K562 (cell line): ENCODE measurements around the gene GADL1. TPM values are rescaled to one million over a fixed set of nuclear protein-coding genes. Genes with fewer than 3 reads are reported as not detected.
A peak's percentile ranks its signal among the peaks of the same experiment; 100 is the strongest.

Experiments used
- ATAC-seq: fragments of 200-7000 bp; cut with Tn5 transposase; 3 replicates; pipeline ENCODE4 v1.9.1; 2020; ENCODE audit warnings: moderate library complexity
- BruUV-seq: library from RNA; stranded (reverse); fragments of 400-500 nt; replicated peaks from 2 replicates; lab custom pipeline; 2021; lab: Mats Ljungman, UMichigan
- CTCF ChIA-PET: fragments of 300-600 bp; formaldehyde crosslinking; extraction: SDS; loops from one replicate; lab custom pipeline; 2021; ENCODE audit warnings: low intra/inter-chr PET ratio; lab: Yijun Ruan, JAX
- POLR2A ChIA-PET: fragments of 300-600, 350-650 bp; sonication (Branson Sonifier 250); formaldehyde crosslinking; extraction: SDS; loops from one replicate; lab custom pipeline; 2021; ENCODE audit warnings: antibody characterized with exemption, inconsistent platforms; lab: Yijun Ruan, JAX
- DNase-seq, 4 experiments: peaks; one replicate each; pipeline versions ENCODE4 v3.0.0 to v3.0.0-alpha.2; 2011 to 2018; ENCODE audit warnings: low spot score in 3 of 4, mixed read lengths in 3 of 4; ENCODE audit errors: extremely low read depth in 1 of 4
- FAIRE-seq: peaks from 2 replicates; lab custom pipeline; 2011; peaks lifted over from hg19 to GRCh38; lab: Jason Lieb, UNC
- H2AFZ ChIP-seq: 2 replicates; pipeline ENCODE4 v1.6.0; 2011; ENCODE audit warnings: low read depth, low read length, control low read depth, inconsistent platforms
- H3K27ac ChIP-seq: fragments of 200-600 bp; 3 replicates; pipeline ENCODE4 v1.8.0; 2011; ENCODE audit warnings: low read depth, mild to moderate bottlenecking, control low read depth, inconsistent platforms, low read length, moderate library complexity, mixed read lengths; ENCODE audit errors: extremely low read depth
- H3K27me3 ChIP-seq, 2 experiments: fragments of 300-600 bp in 1 of 2; 2 replicates in 1 of 2; 3 replicates in 1 of 2; pipeline versions ENCODE4 v1.6.0 to v1.8.0; 2011; ENCODE audit warnings: inconsistent platforms in 2 of 2, low read length in 2 of 2, mild to moderate bottlenecking in 1 of 2, mixed read lengths in 1 of 2, moderate library complexity in 1 of 2; ENCODE audit not compliant: control insufficient read depth in 2 of 2, insufficient read depth in 2 of 2
- H3K36me3 ChIP-seq: fragments of 300-600 bp; 3 replicates; pipeline ENCODE4 v1.8.0; 2011; ENCODE audit warnings: mild to moderate bottlenecking, low read length, inconsistent platforms; ENCODE audit not compliant: control insufficient read depth, insufficient read depth
- H3K4me1 ChIP-seq, 2 experiments: fragments of 200-600 bp in 1 of 2; replicated peaks in 1 of 2; 2 replicates in 1 of 2; 3 replicates in 1 of 2; pipeline versions ENCODE4 v1.5.1 to v1.8.0; 2011; ENCODE audit warnings: inconsistent platforms in 2 of 2, low read length in 2 of 2, mild to moderate bottlenecking in 1 of 2, mixed read lengths in 1 of 2, moderate library complexity in 1 of 2; ENCODE audit not compliant: control insufficient read depth in 2 of 2, insufficient read depth in 2 of 2
- H3K4me2 ChIP-seq: 2 replicates; pipeline ENCODE4 v1.6.1; 2011; ENCODE audit warnings: low read length, control low read depth, inconsistent platforms, mixed read lengths; ENCODE audit not compliant: insufficient read depth
- H3K4me3 ChIP-seq: fragments of 200-600 bp; sonication (generic), shearing (Covaris generic); 2 replicates; pipeline ENCODE4 v1.5.1; 2016; ENCODE audit warnings: control low read depth, inconsistent platforms
- H3K79me2 ChIP-seq: fragments of 200-600 bp; 3 replicates; pipeline ENCODE4 v1.8.0; 2011; ENCODE audit warnings: low read length, inconsistent platforms; ENCODE audit not compliant: control insufficient read depth, insufficient read depth
- H3K9ac ChIP-seq, 2 experiments: 2 replicates each; pipeline versions ENCODE4 v1.6.0 to v1.6.1; 2011; ENCODE audit warnings: low read depth in 2 of 2, low read length in 2 of 2, control low read depth in 1 of 2, inconsistent platforms in 1 of 2, mild to moderate bottlenecking in 1 of 2, mixed read lengths in 1 of 2; ENCODE audit not compliant: insufficient read depth in 1 of 2
- H3K9me1 ChIP-seq: one replicate; pipeline ENCODE4 v1.6.0; 2011; ENCODE audit warnings: inconsistent platforms, mild to moderate bottlenecking, low read length, moderate library complexity; ENCODE audit not compliant: control insufficient read depth, insufficient read depth
- H3K9me3 ChIP-seq: replicated peaks from 2 replicates; pipeline ENCODE4 v1.5.1; 2011; ENCODE audit warnings: low read depth, low read length, inconsistent platforms; ENCODE audit not compliant: control insufficient read depth, insufficient read depth
- H4K20me1 ChIP-seq: replicated peaks from 2 replicates; pipeline ENCODE4 v1.6.1; 2011; ENCODE audit warnings: low read length, inconsistent platforms, mixed read lengths; ENCODE audit not compliant: control insufficient read depth, insufficient read depth
- ARID1B ChIP-seq: fragments of 450-650 bp; IDR thresholded peaks from 2 replicates; pipeline ENCODE4 v1.6.1; 2016; ENCODE audit warnings: antibody characterized with exemption, mild to moderate bottlenecking, inconsistent platforms
- ARID2 ChIP-seq: fragments of 450-650 bp; IDR thresholded peaks from 2 replicates; pipeline ENCODE4 v1.6.1; 2017; ENCODE audit warnings: antibody characterized with exemption, mild to moderate bottlenecking
- BCL6 ChIP-seq: fragments of 250-450 bp; sonication (Bioruptor Pico); IDR thresholded peaks from 2 replicates; pipeline ENCODE4 v1.4.0; 2020
- ETV1 ChIP-seq: fragments of 450-650 bp; conservative IDR thresholded peaks from 2 replicates; pipeline ENCODE4 v1.6.1; 2016; ENCODE audit warnings: missing genetic modification characterization, control low read depth, low read depth, missing compliant biosample characterization
- NCOR1 ChIP-seq: fragments of 450-650 bp; IDR thresholded peaks from 2 replicates; pipeline ENCODE4 v1.6.1; 2016; ENCODE audit warnings: mild to moderate bottlenecking, moderate library complexity
- NR1H2 ChIP-seq: sonication (generic); formaldehyde crosslinking; IDR thresholded peaks from 2 replicates; pipeline ENCODE4 v1.4.0; 2020; ENCODE audit warnings: mild to moderate bottlenecking, missing genetic modification reagents
- RAD21 ChIP-seq, 2 experiments: fragments of 250-450 bp in 1 of 2; fragments of 450-650 bp in 1 of 2; sonication (Bioruptor Pico) in 1 of 2; formaldehyde crosslinking in 1 of 2; IDR thresholded peaks in 1 of 2; conservative IDR thresholded peaks in 1 of 2; 2 replicates each; pipeline versions ENCODE4 v1.4.0 to v1.8.0; 2020 to 2022; ENCODE audit warnings: mild to moderate bottlenecking in 2 of 2, moderate library complexity in 1 of 2
- SIN3B ChIP-seq: fragments of 450-650 bp; IDR thresholded peaks from 2 replicates; pipeline ENCODE4 v1.6.1; 2017; ENCODE audit warnings: low read depth, mild to moderate bottlenecking, moderate library complexity
- SMARCB1 ChIP-seq: IDR thresholded peaks from 2 replicates; pipeline ENCODE4 v1.6.1; 2011; ENCODE audit warnings: improper control_type of control experiment, low read depth; ENCODE audit not compliant: insufficient read length
- TEAD2 ChIP-seq: fragments of 450-650 bp; IDR thresholded peaks from 2 replicates; pipeline ENCODE4 v1.6.1; 2016; ENCODE audit warnings: missing genetic modification characterization, control low read depth, missing compliant biosample characterization
- ZC3H8 ChIP-seq: fragments of 450-650 bp; IDR thresholded peaks from 2 replicates; pipeline ENCODE4 v1.6.1; 2017
- ZNF57 ChIP-seq: fragments of 450-650 bp; formaldehyde crosslinking; IDR thresholded peaks from 2 replicates; pipeline ENCODE4 v1.4.0; 2020; ENCODE audit warnings: mild to moderate bottlenecking, moderate library complexity
- ZNF717 ChIP-seq: fragments of 250-450 bp; sonication (Bioruptor Pico); IDR thresholded peaks from 2 replicates; pipeline ENCODE4 v1.5.0; 2021
- ZNF764 ChIP-seq: fragments of 250-450 bp; sonication (Bioruptor Pico); IDR thresholded peaks from 2 replicates; pipeline ENCODE4 v1.4.0; 2020; ENCODE audit warnings: low read depth, mild to moderate bottlenecking, moderate library complexity
- WGBS: fragments of 100-300 bp; shearing (Covaris generic); methylation state at CpG from one replicate; pipeline ENCODE4 v1.1.6; 2016; ENCODE audit warnings: low coverage, mixed read lengths; ENCODE audit not compliant: insufficient coverage; ENCODE audit errors: missing lambda C conversion rate; 5-methylcytosine and 5-hydroxymethylcytosine counted together
- in situ Hi-C: fragments of 300-500 bp; cut with MboI; formaldehyde crosslinking; loops from 4 replicates; pipeline ENCODE4 v1.15.0; 2018; ENCODE audit warnings: inconsistent platforms, mixed read lengths
- intact Hi-C: fragments of 100-400 bp; cut with micrococcal nuclease; formaldehyde crosslinking; loops from 2 replicates; pipeline ENCODE4 v1.14.2; 2022
- polyA plus RNA-seq, 8 experiments: library from polyadenylated mRNA; depleted of rRNA in 4 of 8; stranded (reverse) in 5 of 8; unstranded in 3 of 8; fragments of >200 nt; fragmentation: Nextera tagmentation in 2 of 8; fragmentation: Illumina TruSeq in 1 of 8; extraction: Ambion mirVana in 2 of 8; extraction: Trizol in 1 of 8; gene quantifications; 2 replicates each; pipeline versions ENCODE4 v1.2.1 to v1.2.3, GENCODE V29; 2011 to 2014; ENCODE audit warnings: inconsistent platforms in 1 of 8, missing spikeins in 1 of 8
- total RNA-seq, 7 experiments: library from RNA; depleted of rRNA in 6 of 7; stranded (reverse); fragments of >200 nt in 6 of 7; fragmentation: Illumina TruSeq in 2 of 7; extraction: Trizol in 2 of 7; gene quantifications; 2 replicates each; pipeline versions ENCODE4 v1.2.1 to v1.2.3, GENCODE V29; 2011 to 2021; ENCODE audit warnings: low replicate concordance in 1 of 7
- TF ChIP-seq, protein P1 (sequence below): fragments of 450-650 bp; formaldehyde crosslinking; IDR thresholded peaks from 2 replicates; pipeline ENCODE4 v1.4.0; 2020; ENCODE audit warnings: mild to moderate bottlenecking, moderate library complexity
- TF ChIP-seq, protein P2 (sequence below): fragments of 250-450 bp; sonication (Bioruptor Pico); IDR thresholded peaks from 2 replicates; pipeline ENCODE4 v1.5.0; 2022; ENCODE audit warnings: mild to moderate bottlenecking
- TF ChIP-seq, protein P3 (sequence below), 3 experiments: IDR thresholded peaks in 2 of 3; conservative IDR thresholded peaks in 1 of 3; 2 replicates each; pipeline ENCODE4 v1.5.1; 2011 to 2012; ENCODE audit warnings: low read length in 3 of 3, mild to moderate bottlenecking in 3 of 3, control low read depth in 2 of 3, improper control_type of control experiment in 1 of 3, inconsistent platforms in 1 of 3, low read depth in 1 of 3, mixed read lengths in 1 of 3, moderate library complexity in 1 of 3; ENCODE audit not compliant: insufficient read depth in 2 of 3

Gene GADL1
- total and polyA plus RNA-seq, 9 of the 15 experiments (the other 6 are each of a cell fraction or from before 2014, with no cell fraction given) = 0.07 TPM; not detected in 8

DNA sequence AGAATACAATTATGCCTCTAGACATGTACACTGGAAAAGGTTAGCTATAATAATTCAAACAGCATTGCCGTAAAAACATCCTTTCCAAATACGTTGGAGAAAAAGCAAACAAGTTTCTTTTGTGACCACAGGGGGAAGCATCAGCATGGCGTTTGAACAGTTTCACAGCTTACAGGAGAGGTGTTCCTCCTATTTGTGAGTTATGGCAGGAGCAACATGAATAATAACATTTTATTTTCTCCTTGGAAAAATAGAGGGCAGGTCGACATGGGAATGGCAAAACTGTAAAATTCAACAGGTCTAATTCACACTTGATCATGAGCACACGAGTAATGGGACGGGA lies 39.7 kb upstream of the GADL1 start:
- Histone ChIP-seq H3K36me3 (no peaks in the 10 kb centered on the region), H3K4me3 (no peak overlapping the region), H3K4me2 (no peak overlapping the region), H3K9ac (no peak overlapping the region), H3K27ac (no peak overlapping the region), H3K9me3 (no peaks in the 10 kb centered on the region), H3K9me1 (no peaks in the 10 kb centered on the region), H2AFZ (no peak overlapping the region), H4K20me1 (no peaks in the 10 kb centered on the region), H3K79me2 (no peaks in the 10 kb centered on the region), H3K27me3 (no peaks in the 10 kb centered on the region), H3K4me1 (no peaks in the 10 kb centered on the region)
- ChIA-PET POLR2A (interaction anchor here (1.3 kb wide), 1 partner anchor 8 kb away, joined by 5 read pairs; no protein-coding TSS in a partner anchor), CTCF (interaction anchor here (0.6 kb wide), 1 partner anchor 972 kb away, joined by 3 read pairs; no protein-coding TSS in a partner anchor)
- intact Hi-C loops (loop anchor here (5.0 kb wide), 1 partner anchor 198 kb away; no protein-coding TSS in a partner anchor), in situ Hi-C loops (no loop called here)
- FAIRE-seq (peak; percentile 26), DNase-seq (peak in 1 of 4 experiments; percentile 42), ATAC-seq (peak; percentile 42; the same call in 2 of the 3 replicates)
- 8% methylated on average over 6 of the region's 6 CpGs for WGBS
- no TSS peak for BruUV-seq
- TF ChIP-seq ARID1B (no peak), ZNF57 (CRISPR knock-in tag) (no peak), SIN3B (no peak), ETV1 (tag) (no peak), RAD21 (CRISPR knock-in tag; conservative IDR thresholded peaks at IDR 0.05 in 1 of 2, IDR thresholded peaks at IDR 0.05 in 1 of 2) (peak; percentile 65 to 66), ZC3H8 (no peak), ARID2 (no peak), ZNF717 (CRISPR knock-in tag) (no peak), BCL6 (CRISPR knock-in tag) (no peak), ZNF764 (no peak), SMARCB1 (no peak), NR1H2 (no peak), TEAD2 (tag) (no peak), NCOR1 (no peak)
- TF ChIP-seq, protein P1, sequence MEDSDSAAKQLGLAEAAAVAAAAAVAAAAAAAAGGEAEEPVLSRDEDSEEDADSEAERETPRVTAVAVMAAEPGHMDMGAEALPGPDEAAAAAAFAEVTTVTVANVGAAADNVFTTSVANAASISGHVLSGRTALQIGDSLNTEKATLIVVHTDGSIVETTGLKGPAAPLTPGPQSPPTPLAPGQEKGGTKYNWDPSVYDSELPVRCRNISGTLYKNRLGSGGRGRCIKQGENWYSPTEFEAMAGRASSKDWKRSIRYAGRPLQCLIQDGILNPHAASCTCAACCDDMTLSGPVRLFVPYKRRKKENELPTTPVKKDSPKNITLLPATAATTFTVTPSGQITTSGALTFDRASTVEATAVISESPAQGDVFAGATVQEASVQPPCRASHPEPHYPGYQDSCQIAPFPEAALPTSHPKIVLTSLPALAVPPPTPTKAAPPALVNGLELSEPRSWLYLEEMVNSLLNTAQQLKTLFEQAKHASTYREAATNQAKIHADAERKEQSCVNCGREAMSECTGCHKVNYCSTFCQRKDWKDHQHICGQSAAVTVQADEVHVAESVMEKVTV (CRISPR knock-in tag) = peak; percentile 8; the same call in 1 of the 2 replicates
- TF ChIP-seq, protein P2, sequence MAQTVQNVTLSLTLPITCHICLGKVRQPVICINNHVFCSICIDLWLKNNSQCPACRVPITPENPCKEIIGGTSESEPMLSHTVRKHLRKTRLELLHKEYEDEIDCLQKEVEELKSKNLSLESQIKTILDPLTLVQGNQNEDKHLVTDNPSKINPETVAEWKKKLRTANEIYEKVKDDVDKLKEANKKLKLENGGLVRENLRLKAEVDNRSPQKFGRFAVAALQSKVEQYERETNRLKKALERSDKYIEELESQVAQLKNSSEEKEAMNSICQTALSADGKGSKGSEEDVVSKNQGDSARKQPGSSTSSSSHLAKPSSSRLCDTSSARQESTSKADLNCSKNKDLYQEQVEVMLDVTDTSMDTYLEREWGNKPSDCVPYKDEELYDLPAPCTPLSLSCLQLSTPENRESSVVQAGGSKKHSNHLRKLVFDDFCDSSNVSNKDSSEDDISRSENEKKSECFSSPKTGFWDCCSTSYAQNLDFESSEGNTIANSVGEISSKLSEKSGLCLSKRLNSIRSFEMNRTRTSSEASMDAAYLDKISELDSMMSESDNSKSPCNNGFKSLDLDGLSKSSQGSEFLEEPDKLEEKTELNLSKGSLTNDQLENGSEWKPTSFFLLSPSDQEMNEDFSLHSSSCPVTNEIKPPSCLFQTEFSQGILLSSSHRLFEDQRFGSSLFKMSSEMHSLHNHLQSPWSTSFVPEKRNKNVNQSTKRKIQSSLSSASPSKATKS (CRISPR knock-in tag) = no peak
- TF ChIP-seq, protein P3, sequence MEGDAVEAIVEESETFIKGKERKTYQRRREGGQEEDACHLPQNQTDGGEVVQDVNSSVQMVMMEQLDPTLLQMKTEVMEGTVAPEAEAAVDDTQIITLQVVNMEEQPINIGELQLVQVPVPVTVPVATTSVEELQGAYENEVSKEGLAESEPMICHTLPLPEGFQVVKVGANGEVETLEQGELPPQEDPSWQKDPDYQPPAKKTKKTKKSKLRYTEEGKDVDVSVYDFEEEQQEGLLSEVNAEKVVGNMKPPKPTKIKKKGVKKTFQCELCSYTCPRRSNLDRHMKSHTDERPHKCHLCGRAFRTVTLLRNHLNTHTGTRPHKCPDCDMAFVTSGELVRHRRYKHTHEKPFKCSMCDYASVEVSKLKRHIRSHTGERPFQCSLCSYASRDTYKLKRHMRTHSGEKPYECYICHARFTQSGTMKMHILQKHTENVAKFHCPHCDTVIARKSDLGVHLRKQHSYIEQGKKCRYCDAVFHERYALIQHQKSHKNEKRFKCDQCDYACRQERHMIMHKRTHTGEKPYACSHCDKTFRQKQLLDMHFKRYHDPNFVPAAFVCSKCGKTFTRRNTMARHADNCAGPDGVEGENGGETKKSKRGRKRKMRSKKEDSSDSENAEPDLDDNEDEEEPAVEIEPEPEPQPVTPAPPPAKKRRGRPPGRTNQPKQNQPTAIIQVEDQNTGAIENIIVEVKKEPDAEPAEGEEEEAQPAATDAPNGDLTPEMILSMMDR (IDR thresholded peaks at IDR 0.05 in 2 of 3, conservative IDR thresholded peaks at IDR 0.05 in 1 of 3; ENCODE audit: insufficient read depth in 2 of 3, low read depth in 1 of 3, low read length in 3 of 3) = peak in 1 of 3 experiments; percentile 33; a peak in 2 of 6 replicates
